Amygdala (tissue), 56 donors: Measurements from ENCODE around the gene NPEPPS.
A peak's percentile ranks its signal among the peaks of the same experiment; 100 is the strongest.

ENCODE experiments used
- DNase-seq, 56 donors: peaks; one replicate each; lab custom pipeline; 2025; lab: John Stamatoyannopoulos, UW

The NPEPPS gene

DNA sequence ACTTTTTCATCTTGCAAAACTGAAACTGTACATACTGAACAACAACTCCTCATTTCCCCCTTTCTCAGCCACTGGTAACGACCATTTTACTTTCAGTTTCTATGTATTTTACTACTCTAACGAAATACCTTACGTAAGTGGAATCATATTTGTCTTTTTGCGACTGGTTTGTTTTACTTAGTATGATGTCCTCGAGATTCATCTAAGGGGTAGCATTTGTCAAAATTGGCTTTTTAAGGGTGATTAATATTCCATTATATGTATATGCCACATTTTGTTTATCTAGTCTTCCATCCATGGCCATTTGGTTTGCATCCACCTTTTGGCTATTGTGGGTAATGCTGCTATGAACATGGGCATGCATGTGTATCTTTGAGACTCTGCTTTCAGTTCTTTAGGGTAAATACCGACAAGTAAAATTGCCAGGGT, 129.2 kb downstream of the NPEPPS start:
- DNase-seq: no peak

DNA sequence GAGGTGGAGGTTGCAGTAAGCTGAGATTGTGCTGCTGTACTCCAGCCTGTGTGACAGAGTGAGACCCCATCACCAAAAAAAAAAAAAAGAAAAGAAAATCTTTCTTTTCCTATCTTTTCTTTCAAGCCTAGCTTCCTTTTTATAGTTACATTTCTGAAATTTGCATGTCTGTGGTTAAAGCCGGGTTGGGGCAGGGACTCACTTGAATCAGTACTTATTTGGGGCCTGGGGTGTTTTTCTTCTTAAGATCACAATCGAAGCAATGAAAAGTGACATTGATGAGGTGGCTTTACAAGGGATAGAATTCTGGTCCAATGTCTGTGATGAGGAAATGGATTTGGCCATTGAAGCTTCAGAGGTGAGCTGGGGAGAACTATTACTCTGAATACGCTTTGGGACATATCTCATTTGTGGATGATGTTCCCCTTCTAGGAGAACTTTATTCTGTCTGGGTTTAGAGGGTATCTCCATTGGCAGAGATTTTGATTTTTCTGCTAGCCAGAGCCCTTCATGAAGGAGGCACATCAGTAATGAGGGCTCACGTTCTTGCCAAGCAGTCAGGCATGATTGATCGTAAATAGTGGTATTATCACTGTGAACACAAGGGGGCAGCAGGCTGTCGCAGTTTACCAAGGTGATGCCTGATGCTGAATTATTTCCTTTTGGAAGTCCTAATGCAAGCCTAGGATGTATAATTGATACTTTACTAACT, 133.2 kb downstream of the NPEPPS start:
- DNase-seq: peak in 36 of 56 donors; percentile 1 to 77 (median 15)

DNA sequence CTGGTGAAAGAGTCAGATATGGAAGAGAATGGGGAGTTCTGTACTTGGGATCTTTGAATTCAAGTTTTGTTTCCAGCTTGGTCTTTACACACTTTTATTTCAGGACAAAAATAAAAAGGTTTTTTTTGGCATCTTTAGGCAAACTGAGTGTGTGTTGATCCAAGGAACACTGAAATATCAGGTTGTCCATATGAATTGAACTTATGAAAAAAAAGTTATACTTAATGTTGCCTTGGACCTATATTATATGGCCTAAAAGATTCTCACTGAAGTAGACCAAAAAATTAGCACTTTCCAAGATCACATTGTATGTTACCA, 133.7 kb downstream of the NPEPPS start:
- DNase-seq: no peak

DNA sequence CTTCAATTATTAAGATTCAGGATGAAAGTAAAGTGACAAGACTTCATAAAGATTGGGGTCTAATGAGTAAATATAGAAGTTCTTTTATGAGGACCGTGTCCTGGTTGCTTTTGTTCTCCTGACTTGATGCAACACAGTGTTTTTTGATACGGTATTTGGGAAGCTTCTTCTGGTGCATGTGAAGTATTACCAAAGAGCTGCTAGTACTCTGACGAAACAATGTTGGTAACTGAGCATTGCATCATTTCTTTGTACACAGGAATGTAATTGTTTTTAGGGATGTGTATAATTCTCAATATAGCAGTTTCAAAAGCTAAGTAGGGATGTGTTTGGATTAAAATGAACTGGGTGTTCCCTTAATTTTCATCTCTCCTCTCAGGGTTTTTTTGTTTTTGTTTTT, 134.7 kb downstream of the NPEPPS start:
- DNase-seq: no peak

DNA sequence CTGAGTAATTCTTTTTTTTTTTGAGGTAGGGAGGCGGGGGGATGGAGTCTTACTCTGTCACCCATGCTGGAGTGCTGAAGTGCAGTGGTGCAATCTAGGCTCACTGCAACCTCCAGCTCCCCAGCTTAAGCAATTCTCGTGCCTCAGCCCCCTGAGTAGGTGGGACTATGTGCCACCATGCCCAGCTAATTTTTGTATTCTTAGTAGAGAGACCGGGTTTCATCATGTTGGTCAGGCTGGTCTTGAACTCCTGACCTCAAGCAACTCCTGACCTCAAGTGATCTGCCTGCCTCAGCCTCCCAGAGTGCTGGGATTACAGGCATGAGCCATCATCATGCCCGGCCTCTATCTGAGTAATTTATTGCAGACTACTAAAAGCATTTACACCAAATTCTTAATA, 138.2 kb downstream of the NPEPPS start:
- DNase-seq: no peak

DNA sequence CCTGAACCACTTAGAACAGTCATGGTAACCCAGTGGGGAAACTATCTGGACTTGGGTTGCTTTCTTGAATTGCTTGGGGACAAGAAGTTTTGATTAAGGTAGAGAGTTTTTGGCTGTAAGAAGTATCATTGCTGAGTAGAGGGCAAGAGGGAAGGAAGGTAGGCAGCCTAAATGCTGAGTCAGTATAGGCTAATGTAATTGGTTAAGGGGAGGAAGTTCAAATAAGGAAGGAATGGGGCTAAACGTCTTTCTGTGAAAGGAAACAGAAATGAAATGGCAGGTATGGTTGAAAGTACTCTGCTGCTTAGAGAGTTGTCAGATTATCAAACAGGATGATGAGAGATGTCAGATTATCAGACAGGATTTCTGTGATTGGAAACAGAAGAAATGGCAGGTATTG, 139.2 kb downstream of the NPEPPS start:
- no peak for DNase-seq
